Heart left ventricle (tissue), 13 donors: Measurements from ENCODE around the gene SMG5.

Experiments used
- CTCF ChIP-seq, 12 donors: fragments of 200-600 bp; sonication (generic) in 4 of 12; IDR thresholded peaks; one replicate each; pipeline versions ENCODE4 v1.5.0 to v1.8.0; 2018 to 2022; ENCODE audit warnings: antibody characterized with exemption in 12 of 12, mild to moderate bottlenecking in 5 of 12
- POLR2A ChIP-seq, 2 donors: fragments of 450-650 bp; IDR thresholded peaks; one replicate each; pipeline ENCODE4 v1.6.1; 2017; ENCODE audit warnings: antibody characterized with exemption in 2 of 2, mild to moderate bottlenecking in 2 of 2, moderate library complexity in 2 of 2
- donor health status: ischemic (EF 13 %, LVEDD 7.1; RV severe dilation, severe dysfunction).
- donor health status: DM: no; HTN: yes; CAD: no.
- donor health status: DM: no; HTN: no; CAD: no.
- donor health status: ischemic (EF 25% LVEDD 6.9; RV normal size, moderate dysfunction).
- donor health status: ischemic (EF 25% LVEDD 5.7; RV mildly dilated, moderate dysfunction).
- donor health status: ischemic (EF 35%, LVEDD 5.7; RV mildly dilated, moderate dysfunction).
- donor health status: nonischemic (EF 11% LVEDD 7.7; RV severe dilation, severe dysfunction).
- donor health status: DM: yes; HTN: yes; CAD: no.
- donor health status: PGD.
- donor health status: ischemic (EF 29% LVEDD 5.4; RV normal size, mild dysfunction).
- donor health status: nonischemic (EF 23%, LVEDD 6.1; RV moderate dilation, normal function).

GRCh38 chr1:156283521-156283920 lies 896 bp upstream of the SMG5 start:
- TF ChIP-seq CTCF (IDR thresholded peaks at IDR 0.05) (no peak), POLR2A (IDR thresholded peaks at IDR 0.05) (no peak)
